ENCODE measurements around the gene LEMD1.

DNA sequence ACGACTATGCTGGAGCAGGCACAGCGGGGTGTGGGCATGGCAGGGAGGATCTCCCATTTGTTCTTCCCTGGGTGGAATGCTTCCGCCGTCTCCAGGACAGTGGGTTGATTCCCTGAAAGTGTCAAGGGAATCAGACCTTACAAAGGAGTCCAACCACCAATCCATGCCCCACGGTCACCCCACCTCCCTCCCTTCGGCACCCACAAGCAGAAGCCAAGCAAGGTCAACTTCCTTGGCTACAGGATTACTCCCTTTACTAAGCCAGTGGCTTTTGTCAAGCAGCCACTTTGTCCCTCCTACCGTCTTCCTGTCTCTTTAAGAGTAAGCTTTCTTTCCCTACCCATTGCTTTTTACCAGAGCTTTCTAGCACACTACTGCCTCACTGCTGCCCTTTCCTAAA is 84.4 kb downstream of the LEMD1 start:
- no peak for TF ChIP-seq POLR2A (IDR thresholded peaks at IDR 0.05)
- TF ChIP-seq, protein P1, sequence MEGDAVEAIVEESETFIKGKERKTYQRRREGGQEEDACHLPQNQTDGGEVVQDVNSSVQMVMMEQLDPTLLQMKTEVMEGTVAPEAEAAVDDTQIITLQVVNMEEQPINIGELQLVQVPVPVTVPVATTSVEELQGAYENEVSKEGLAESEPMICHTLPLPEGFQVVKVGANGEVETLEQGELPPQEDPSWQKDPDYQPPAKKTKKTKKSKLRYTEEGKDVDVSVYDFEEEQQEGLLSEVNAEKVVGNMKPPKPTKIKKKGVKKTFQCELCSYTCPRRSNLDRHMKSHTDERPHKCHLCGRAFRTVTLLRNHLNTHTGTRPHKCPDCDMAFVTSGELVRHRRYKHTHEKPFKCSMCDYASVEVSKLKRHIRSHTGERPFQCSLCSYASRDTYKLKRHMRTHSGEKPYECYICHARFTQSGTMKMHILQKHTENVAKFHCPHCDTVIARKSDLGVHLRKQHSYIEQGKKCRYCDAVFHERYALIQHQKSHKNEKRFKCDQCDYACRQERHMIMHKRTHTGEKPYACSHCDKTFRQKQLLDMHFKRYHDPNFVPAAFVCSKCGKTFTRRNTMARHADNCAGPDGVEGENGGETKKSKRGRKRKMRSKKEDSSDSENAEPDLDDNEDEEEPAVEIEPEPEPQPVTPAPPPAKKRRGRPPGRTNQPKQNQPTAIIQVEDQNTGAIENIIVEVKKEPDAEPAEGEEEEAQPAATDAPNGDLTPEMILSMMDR (IDR thresholded peaks at IDR 0.05 in 8 of 11, conservative IDR thresholded peaks at IDR 0.05 in 3 of 11) = no peak

All from spleen (tissue), 7 donors.